Heart left ventricle (tissue), 16 donors: ENCODE measurements around the gene STXBP3. TPM values are rescaled to one million over a fixed set of nuclear protein-coding genes. Genes with fewer than 3 reads are reported as not detected.

Experiments used
- ATAC-seq, 4 donors: fragments of 200-7000 bp; cut with Tn5 transposase; one replicate each; pipeline ENCODE4 v1.9.1; 2020 to 2022; ENCODE audit warnings: moderate library complexity in 4 of 4, mild to moderate bottlenecking in 3 of 4, moderate number of reproducible peaks in 1 of 4
- DNase-seq, 5 donors: peaks; one replicate each; pipeline ENCODE4 v3.0.0-alpha.2; 2020
- H3K27ac ChIP-seq, 12 donors: fragments of 200-600 bp; sonication (generic) in 4 of 12; one replicate each; pipeline versions ENCODE4 v1.5.0 to v1.8.0; 2016 to 2022; ENCODE audit warnings: mild to moderate bottlenecking in 2 of 12
- H3K27me3 ChIP-seq, 9 donors: fragments of 200-600 bp; sonication (generic) in 2 of 9; one replicate each; pipeline versions ENCODE4 v1.5.1 to v1.8.0; 2016 to 2022; ENCODE audit warnings: mild to moderate bottlenecking in 3 of 9
- H3K36me3 ChIP-seq, 9 donors: fragments of 200-600 bp; sonication (generic) in 2 of 9; one replicate each; pipeline versions ENCODE4 v1.5.0 to v1.8.0; 2018 to 2022; ENCODE audit warnings: mild to moderate bottlenecking in 2 of 9
- H3K4me1 ChIP-seq, 12 donors: fragments of 200-600 bp; sonication (generic) in 4 of 12; one replicate each; pipeline versions ENCODE4 v1.5.0 to v1.8.0; 2016 to 2022; ENCODE audit warnings: mild to moderate bottlenecking in 3 of 12
- H3K4me3 ChIP-seq, 12 donors: fragments of 200-600 bp; sonication (generic) in 4 of 12; one replicate each; pipeline versions ENCODE4 v1.5.0 to v1.8.0; 2017 to 2022; ENCODE audit warnings: mild to moderate bottlenecking in 9 of 12, moderate library complexity in 4 of 12
- H3K9me3 ChIP-seq, 12 donors: fragments of 200-600 bp; sonication (generic) in 4 of 12; one replicate each; pipeline versions ENCODE4 v1.5.0 to v1.8.0; 2016 to 2022; ENCODE audit warnings: mild to moderate bottlenecking in 1 of 12
- POLR2A ChIP-seq, 2 donors: fragments of 450-650 bp; IDR thresholded peaks; one replicate each; pipeline ENCODE4 v1.6.1; 2017; ENCODE audit warnings: antibody characterized with exemption in 2 of 2, mild to moderate bottlenecking in 2 of 2, moderate library complexity in 2 of 2
- WGBS, 4 donors: extraction: QIAGEN DNeasy Blood & Tissue Kit in 2 of 4; methylation state at CpG; one replicate each; pipeline versions ENCODE4 v1.1.5 to v1.1.7; 2013 to 2018; 5-methylcytosine and 5-hydroxymethylcytosine counted together
- intact Hi-C, 10 donors: fragments of 100-400 bp; cut with DNase I; formaldehyde crosslinking; loops; one replicate each; pipeline versions ENCODE4 v1.11.1 to v1.14.2; 2022
- polyA plus RNA-seq, 2 donors: library from polyadenylated mRNA; stranded (reverse); fragments of 200-250 nt; gene quantifications; one replicate each; pipeline ENCODE4 v1.2.3, GENCODE V29; 2013
- total RNA-seq, 9 donors: library from RNA; depleted of rRNA in 2 of 9; stranded (reverse); fragments of >200 nt in 2 of 9; fragmentation: NEBNext Ultra II Directional in 3 of 9; extraction: Animal tissue kit (Norgen Biotek cat#: 25700) in 3 of 9; gene quantifications; one replicate each; pipeline versions ENCODE4 v1.1.0 to v1.2.4, GENCODE V29; 2016 to 2023
- TF ChIP-seq, protein P1 (sequence below), 12 donors: fragments of 200-600 bp; sonication (generic) in 4 of 12; IDR thresholded peaks; one replicate each; pipeline versions ENCODE4 v1.5.0 to v1.8.0; 2018 to 2022; ENCODE audit warnings: antibody characterized with exemption in 12 of 12, mild to moderate bottlenecking in 5 of 12
- donor health status: ischemic (EF 13 %, LVEDD 7.1; RV severe dilation, severe dysfunction).
- donor health status: healthy with polysubstance abuse.
- donor health status: DM: no; HTN: yes; CAD: no.
- donor health status: DM: no; HTN: no; CAD: no.
- donor health status: ischemic (EF 25% LVEDD 6.9; RV normal size, moderate dysfunction).
- donor health status: ischemic (EF 25% LVEDD 5.7; RV mildly dilated, moderate dysfunction).
- donor health status: healthy.
- donor health status: DM: yes; HTN: yes; CAD: no.
- donor health status: ischemic (EF 35%, LVEDD 5.7; RV mildly dilated, moderate dysfunction).
- donor health status: nonischemic (EF 11% LVEDD 7.7; RV severe dilation, severe dysfunction).
- donor health status: DM: yes; HTN: yes; CAD: no.
- donor health status: PGD.
- donor health status: ischemic (EF 29% LVEDD 5.4; RV normal size, mild dysfunction).
- donor health status: nonischemic (EF 23%, LVEDD 6.1; RV moderate dilation, normal function).

Gene STXBP3
- total and polyA plus RNA-seq, 11 donors, result 19.2 to 42.7 (median 26.1) TPM

DNA sequence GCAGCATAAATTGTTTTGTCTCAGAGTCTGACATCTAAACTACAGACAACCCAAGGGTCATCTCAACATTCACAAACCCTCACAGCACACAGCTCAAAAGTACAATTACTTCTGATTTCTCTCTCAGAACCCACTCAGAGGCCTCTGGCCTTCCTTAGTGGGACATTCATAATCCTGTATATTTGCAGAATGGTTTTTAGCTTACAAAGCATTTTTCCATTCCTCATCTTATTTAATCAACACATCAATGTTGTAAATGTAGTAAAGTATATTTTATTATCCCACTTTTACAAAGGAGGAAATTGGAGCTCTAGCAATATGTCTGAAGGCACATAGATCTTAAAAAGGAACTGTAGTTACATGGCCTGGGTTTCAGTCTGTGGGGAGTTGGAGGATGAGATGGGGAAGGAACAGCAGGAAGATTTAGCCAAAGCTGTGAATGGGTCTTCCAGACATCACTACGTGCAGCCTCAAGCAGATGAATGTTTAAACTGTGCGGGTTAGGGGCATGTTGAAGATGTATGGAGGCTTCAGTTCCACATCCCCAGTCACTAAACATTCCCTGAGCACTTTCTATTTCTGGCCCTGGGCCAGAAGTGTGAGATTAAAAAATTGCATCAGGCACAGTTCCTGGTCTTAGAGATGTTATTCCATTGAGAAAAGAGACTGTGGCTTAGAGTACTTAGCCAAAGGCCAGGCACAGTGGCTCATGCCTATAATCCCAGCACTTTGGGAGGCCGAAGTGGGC, 97.1 kb downstream of the STXBP3 start:
- Histone ChIP-seq H3K4me1 (peaks cover 0 to 13% (median 0%) of the 10 kb centered on the region in 12 donors), H3K36me3 (no peaks in the 10 kb centered on the region)
- intact Hi-C loops, result no loop called here

DNA sequence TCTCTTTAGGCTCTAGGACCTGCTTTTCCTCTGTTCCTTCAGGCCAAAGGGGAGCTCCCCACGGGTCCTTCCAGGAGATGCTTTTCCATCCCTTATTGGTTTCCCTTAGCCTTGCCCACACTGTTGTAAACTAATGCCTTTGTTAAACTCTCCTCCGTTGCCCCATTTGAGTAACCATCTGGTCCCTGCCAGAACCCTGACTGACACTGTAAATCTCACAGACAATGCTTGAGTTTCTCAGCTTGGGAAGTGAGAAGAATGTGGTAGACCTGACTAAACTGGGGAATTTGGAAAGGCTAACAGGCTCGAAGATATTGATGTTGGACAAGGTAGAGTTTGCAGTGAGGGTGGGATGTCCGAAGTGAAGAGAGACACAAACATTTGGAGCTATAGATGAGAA, 99.0 kb downstream of the STXBP3 start:
- TF ChIP-seq, protein P1, sequence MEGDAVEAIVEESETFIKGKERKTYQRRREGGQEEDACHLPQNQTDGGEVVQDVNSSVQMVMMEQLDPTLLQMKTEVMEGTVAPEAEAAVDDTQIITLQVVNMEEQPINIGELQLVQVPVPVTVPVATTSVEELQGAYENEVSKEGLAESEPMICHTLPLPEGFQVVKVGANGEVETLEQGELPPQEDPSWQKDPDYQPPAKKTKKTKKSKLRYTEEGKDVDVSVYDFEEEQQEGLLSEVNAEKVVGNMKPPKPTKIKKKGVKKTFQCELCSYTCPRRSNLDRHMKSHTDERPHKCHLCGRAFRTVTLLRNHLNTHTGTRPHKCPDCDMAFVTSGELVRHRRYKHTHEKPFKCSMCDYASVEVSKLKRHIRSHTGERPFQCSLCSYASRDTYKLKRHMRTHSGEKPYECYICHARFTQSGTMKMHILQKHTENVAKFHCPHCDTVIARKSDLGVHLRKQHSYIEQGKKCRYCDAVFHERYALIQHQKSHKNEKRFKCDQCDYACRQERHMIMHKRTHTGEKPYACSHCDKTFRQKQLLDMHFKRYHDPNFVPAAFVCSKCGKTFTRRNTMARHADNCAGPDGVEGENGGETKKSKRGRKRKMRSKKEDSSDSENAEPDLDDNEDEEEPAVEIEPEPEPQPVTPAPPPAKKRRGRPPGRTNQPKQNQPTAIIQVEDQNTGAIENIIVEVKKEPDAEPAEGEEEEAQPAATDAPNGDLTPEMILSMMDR (IDR thresholded peaks at IDR 0.05), result no peak
- no peak for TF ChIP-seq POLR2A (IDR thresholded peaks at IDR 0.05)
- ATAC-seq, result no peak
- Histone ChIP-seq H3K4me1 (peaks cover 0 to 13% (median 0%) of the 10 kb centered on the region in 12 donors), H3K27me3 (no peaks in the 10 kb centered on the region), H3K27ac (peak overlapping the region in 1 of 12 donors; percentile 58), H3K4me3 (no peak overlapping the region), H3K9me3 (no peaks in the 10 kb centered on the region), H3K36me3 (no peaks in the 10 kb centered on the region)
- no peak for DNase-seq
- intact Hi-C loops, result loop anchor here in 1 of 10 donors (5.0 kb wide), 1 partner anchor 42 kb away; no protein-coding TSS in a partner anchor
- WGBS, 4 donors, result 81 to 89% (median 84%) methylated on average over 4 of the region's 4 CpGs

More for the DNA sequence above, 97.1 kb downstream of the STXBP3 start:
- DNase-seq (no peak), ATAC-seq (no peak)
- TF ChIP-seq, protein P1 (IDR thresholded peaks at IDR 0.05), result no peak
- no peak for TF ChIP-seq POLR2A (IDR thresholded peaks at IDR 0.05)
- H3K27ac ChIP-seq, result peak overlapping the region in 1 of 12 donors; percentile 58
- 80 to 86% (median 81%) methylated on average over 3 of the region's 3 CpGs for WGBS, 4 donors
- no peak overlapping the region for H3K4me3 ChIP-seq
- H3K27me3 ChIP-seq, result no peaks in the 10 kb centered on the region
- H3K9me3 ChIP-seq, result peaks cover 0 to under 1% (median 0%) of the 10 kb centered on the region in 12 donors

DNA sequence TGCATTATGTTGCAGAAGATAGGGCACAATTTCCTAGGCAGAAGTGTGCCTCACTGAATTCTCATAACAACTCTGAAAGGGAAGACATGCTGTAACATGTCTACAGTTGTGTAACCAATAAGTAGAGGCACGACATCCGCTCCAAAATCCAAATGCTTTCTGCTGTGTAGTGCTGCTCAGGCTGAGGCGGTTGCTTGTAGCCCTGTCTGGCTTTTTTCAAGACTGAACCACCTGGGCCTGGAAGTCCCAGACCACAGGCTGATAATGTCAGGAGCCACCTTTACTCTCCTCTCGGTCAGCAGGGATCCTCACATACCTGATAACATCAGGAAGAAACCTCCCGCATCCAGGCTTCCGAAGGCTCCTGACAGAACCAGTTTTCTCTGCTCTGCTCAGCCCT, 99.5 kb downstream of the STXBP3 start:
- Histone ChIP-seq H3K27me3 (no peaks in the 10 kb centered on the region), H3K4me1 (peaks cover 0 to 13% (median 0%) of the 10 kb centered on the region in 12 donors), H3K36me3 (no peaks in the 10 kb centered on the region), H3K4me3 (no peak overlapping the region), H3K27ac (no peak overlapping the region), H3K9me3 (no peaks in the 10 kb centered on the region)
- no peak for ATAC-seq
- TF ChIP-seq POLR2A (IDR thresholded peaks at IDR 0.05), result no peak
- TF ChIP-seq, protein P1 (IDR thresholded peaks at IDR 0.05), result no peak
- intact Hi-C loops, result loop anchor here in 1 of 10 donors (5.0 kb wide), 1 partner anchor 41 kb away; no protein-coding TSS in a partner anchor
- 77 to 95% (median 85%) methylated on average over 6 of the region's 6 CpGs for WGBS, 4 donors
- no peak for DNase-seq

DNA sequence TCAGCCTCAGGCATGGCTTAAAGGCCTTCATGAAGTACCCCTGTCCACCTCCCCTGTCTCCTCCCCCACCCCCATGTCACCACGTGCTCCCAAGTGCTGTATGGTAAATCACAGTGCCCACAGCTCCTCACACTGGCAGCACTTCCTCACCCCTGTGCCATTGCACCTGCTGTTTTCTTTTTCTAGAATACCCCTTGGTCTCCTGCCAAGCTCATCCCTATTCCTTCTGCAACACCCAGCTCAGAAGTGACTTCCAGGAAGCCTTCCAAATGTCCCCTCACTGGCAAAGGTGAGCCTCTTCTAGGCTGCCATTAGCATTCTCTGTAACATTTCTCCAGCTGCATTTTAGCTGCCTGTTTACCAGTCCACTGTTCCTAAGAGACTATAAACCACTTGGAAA, 101.0 kb downstream of the STXBP3 start:
- intact Hi-C loops, result loop anchor here in 1 of 10 donors (5.0 kb wide), 1 partner anchor 40 kb away; no protein-coding TSS in a partner anchor
- Histone ChIP-seq H3K4me1 (peaks cover 0 to 9% (median 0%) of the 10 kb centered on the region in 12 donors), H3K36me3 (no peaks in the 10 kb centered on the region), H3K27me3 (no peaks in the 10 kb centered on the region), H3K9me3 (no peaks in the 10 kb centered on the region), H3K4me3 (no peak overlapping the region), H3K27ac (no peak overlapping the region)
- TF ChIP-seq POLR2A (IDR thresholded peaks at IDR 0.05), result no peak
- TF ChIP-seq, protein P1 (IDR thresholded peaks at IDR 0.05), result no peak
- WGBS, 4 donors, result 66 to 95% (median 80%) methylated on average over 1 of the region's 1 CpG
- DNase-seq (no peak), ATAC-seq (no peak)
